ENCODE measurements around the gene GIMAP5. TPM values are rescaled to one million over a fixed set of nuclear protein-coding genes. Genes with fewer than 3 reads are reported as not detected.

The GIMAP5 gene
- polyA plus RNA-seq, 1 of the 3 experiments (the other 2 are of a cell fraction) = not detected

GRCh38 chr7:150744041-150744656 is 6.9 kb downstream of the GIMAP5 start:
- CTCF ChIA-PET = interaction anchor here (0.6 to 1.2 kb wide), 6 partner anchors 12 to 295 kb away, joined by 3 to 5 read pairs (median 3); no protein-coding TSS in a partner anchor
- Histone ChIP-seq H3K4me3 (ENCODE audit: low read depth in 2 of 2, low read length in 1 of 2) (no peak overlapping the region), H2AFZ (ENCODE audit: low read depth) (no peak overlapping the region)

More at GRCh38 chr7:150744041-150744656, 6.9 kb downstream of the GIMAP5 start:
- Histone ChIP-seq H3K27ac (ENCODE audit: low read depth in 2 of 2, low read length in 1 of 2) (no peak overlapping the region), H3K79me2 (ENCODE audit: insufficient read depth) (no peaks in the 10 kb centered on the region), H3K36me3 (replicated peaks in 1 of 2; ENCODE audit: control insufficient read depth in 1 of 2, insufficient read depth in 2 of 2, low read length in 1 of 2) (no peaks in the 10 kb centered on the region), H3K4me2 (no peak overlapping the region), H3K27me3 (ENCODE audit: insufficient read depth) (peaks cover 16% of the 10 kb centered on the region), H3K4me1 (ENCODE audit: control insufficient read depth in 1 of 2, insufficient read depth in 2 of 2, low read depth in 1 of 2, low read length in 1 of 2) (no peaks in the 10 kb centered on the region), H3F3A (replicated peaks; ENCODE audit: insufficient read depth) (no peaks in the 10 kb centered on the region), H4K20me1 (ENCODE audit: insufficient read depth) (no peaks in the 10 kb centered on the region), H3K9me3 (no peaks in the 10 kb centered on the region), H3K9me2 (no peaks in the 10 kb centered on the region), H3K9ac (no peak overlapping the region)
- 25% methylated on average over 8 of the region's 8 CpGs for WGBS (ENCODE audit: low lambda C conversion rate)
- no peak for TF ChIP-seq FOXM1 (IDR thresholded peaks at IDR 0.05; ENCODE audit: low read depth)
- no peak for TF ChIP-seq ELF1 (IDR thresholded peaks at IDR 0.05)
- TF ChIP-seq PBX3 (IDR thresholded peaks at IDR 0.05) = no peak
- no peak for TF ChIP-seq GABPA (IDR thresholded peaks at IDR 0.05; ENCODE audit: low read depth)
- no peak for TF ChIP-seq ZBTB33 (IDR thresholded peaks at IDR 0.05; ENCODE audit: borderline replicate concordance, low read depth)
- no peak for TF ChIP-seq REST (IDR thresholded peaks at IDR 0.05; ENCODE audit: low read depth, low read length)
- no peak for TF ChIP-seq EP300 (IDR thresholded peaks at IDR 0.05; ENCODE audit: borderline replicate concordance in 1 of 2, low read depth in 1 of 2, low read length in 1 of 2)
- no peak for TF ChIP-seq SIN3A (IDR thresholded peaks at IDR 0.05; ENCODE audit: borderline replicate concordance, low read depth, low read length)
- TF ChIP-seq SMC3 (IDR thresholded peaks at IDR 0.05; ENCODE audit: low read depth, low read length) = no peak
- no peak for TF ChIP-seq GATA2 (CRISPR knock-in tag; IDR thresholded peaks at IDR 0.05)
- POLR2A ChIA-PET = no interaction called here
- no peak for DNase-seq
